Posterior cingulate gyrus (tissue), 11 donors: ENCODE results near the gene SMR3B.
A peak's percentile ranks its signal among the peaks of the same experiment; 100 is the strongest.

Experiments used
- DNase-seq, 10 donors: peaks; one replicate each; pipeline versions ENCODE4 v3.0.0 to v3.0.0-alpha.2; 2020 to 2021; ENCODE audit warnings: mixed read lengths in 3 of 10
- intact Hi-C: fragments of 100-400 bp; cut with DNase I; formaldehyde crosslinking; loops from one replicate; pipeline ENCODE4 v1.15.1; 2023

SMR3B gene

GRCh38 chr4:70382691-70383181, at the start of gene SMR3B:
TSS of gene SMR3B (plus strand) at chr4:70383131. CDS start at chr4:70384511, 1,380 bp downstream.
- DNase-seq = no peak
- intact Hi-C loops = no loop called here

GRCh38 chr4:70334681-70335080, 48.2 kb upstream of the SMR3B start, which contains the start of gene CABS1:
TSS of gene CABS1 (plus strand) at chr4:70334981. CDS start at chr4:70335040, 59 bp downstream.
- intact Hi-C loops = no loop called here
- DNase-seq = no peak

GRCh38 chr4:70336043-70336442, 46.9 kb upstream of the SMR3B start:
- intact Hi-C loops = no loop called here
- DNase-seq = no peak

GRCh38 chr4:70337886-70338420, 45.0 kb upstream of the SMR3B start:
- intact Hi-C loops = no loop called here
- DNase-seq = no peak

GRCh38 chr4:70356185-70356584, 26.7 kb upstream of the SMR3B start:
- intact Hi-C loops = no loop called here

GRCh38 chr4:70359115-70359661, 23.7 kb upstream of the SMR3B start:
- no peak for DNase-seq
- intact Hi-C loops = no loop called here

More at GRCh38 chr4:70356185-70356584, 26.7 kb upstream of the SMR3B start:
- DNase-seq = peak in 1 of 10 donors; percentile 11

- no peak for DNase-seq
- intact Hi-C loops = no loop called here
Measured at GRCh38 chr4:70360460-70360859, 22.5 kb upstream of the SMR3B start, which contains the start of gene SMR3A. TSS of gene SMR3A (plus strand) at chr4:70360760. CDS start at chr4:70362116, 1,356 bp downstream.

- intact Hi-C loops = no loop called here
- DNase-seq = no peak
Measured at GRCh38 chr4:70364002-70364401, 18.9 kb upstream of the SMR3B start.

GRCh38 chr4:70365479-70365878, 17.5 kb upstream of the SMR3B start:
- intact Hi-C loops = no loop called here

GRCh38 chr4:70367813-70368212, 15.1 kb upstream of the SMR3B start:
- intact Hi-C loops = no loop called here
- DNase-seq = no peak

More at GRCh38 chr4:70365479-70365878, 17.5 kb upstream of the SMR3B start:
- no peak for DNase-seq

GRCh38 chr4:70371987-70372386, 10.9 kb upstream of the SMR3B start:
- intact Hi-C loops = no loop called here
- DNase-seq = no peak

GRCh38 chr4:70372760-70373159, 10.2 kb upstream of the SMR3B start:
- intact Hi-C loops = no loop called here
- no peak for DNase-seq

- DNase-seq = no peak
- intact Hi-C loops = no loop called here
Measured at GRCh38 chr4:70380578-70380977, 2.4 kb upstream of the SMR3B start.

GRCh38 chr4:70392057-70392776, 9.3 kb downstream of the SMR3B start:
- no peak for DNase-seq
- intact Hi-C loops = no loop called here

- no peak for DNase-seq
- intact Hi-C loops = no loop called here
Measured at GRCh38 chr4:70397580-70397979, 14.6 kb downstream of the SMR3B start, which contains the start of gene OPRPN. TSS of gene OPRPN (plus strand) at chr4:70397940. CDS start at chr4:70399286, 1,346 bp downstream.

- intact Hi-C loops = no loop called here
- no peak for DNase-seq
Measured at GRCh38 chr4:70399319-70399718, 16.4 kb downstream of the SMR3B start.

GRCh38 chr4:70402762-70403161, 19.8 kb downstream of the SMR3B start:
- no peak for DNase-seq

GRCh38 chr4:70405765-70406164, 22.8 kb downstream of the SMR3B start:
- intact Hi-C loops = no loop called here

More at GRCh38 chr4:70402762-70403161, 19.8 kb downstream of the SMR3B start:
- intact Hi-C loops = no loop called here

GRCh38 chr4:70425306-70425705, 42.4 kb downstream of the SMR3B start:
- DNase-seq = no peak
- intact Hi-C loops = no loop called here

More at GRCh38 chr4:70405765-70406164, 22.8 kb downstream of the SMR3B start:
- DNase-seq = no peak

GRCh38 chr4:70426789-70427188, 43.9 kb downstream of the SMR3B start:
- intact Hi-C loops = no loop called here
- no peak for DNase-seq

- DNase-seq = no peak
- intact Hi-C loops = no loop called here
Measured at GRCh38 chr4:70437197-70437596, 54.3 kb downstream of the SMR3B start.
